Left ventricle myocardium inferior (tissue), 1 donor: ENCODE results near the gene PDE6G. TPM values are rescaled to one million over a fixed set of nuclear protein-coding genes. Genes with fewer than 3 reads are reported as not detected.

ENCODE experiments used
- DNase-seq: peaks from one replicate; pipeline ENCODE4 v3.0.0-alpha.2; 2020
- H3K27ac ChIP-seq: fragments of 200-600 bp; replicated peaks from 2 replicates; pipeline ENCODE4 v1.8.0; 2021
- H3K27me3 ChIP-seq: fragments of 200-600 bp; 2 replicates; pipeline ENCODE4 v1.8.0; 2021; ENCODE audit warnings: low read depth
- H3K36me3 ChIP-seq: fragments of 200-600 bp; 2 replicates; pipeline ENCODE4 v1.8.0; 2021
- H3K4me1 ChIP-seq: fragments of 200-600 bp; 2 replicates; pipeline ENCODE4 v1.8.0; 2021
- H3K4me3 ChIP-seq: fragments of 200-600 bp; 2 replicates; pipeline ENCODE4 v1.8.0; 2021; ENCODE audit warnings: mild to moderate bottlenecking, moderate library complexity
- H3K9me3 ChIP-seq: fragments of 200-600 bp; replicated peaks from 2 replicates; pipeline ENCODE4 v1.8.0; 2021
- intact Hi-C: fragments of 100-400 bp; cut with micrococcal nuclease; formaldehyde crosslinking; loops from one replicate; pipeline ENCODE4 v1.11.0; 2022
- total RNA-seq: library from RNA; stranded (reverse); fragmentation: NEBNext Ultra II Directional; extraction: Animal tissue kit (Norgen Biotek cat#: 25700); gene quantifications from one replicate; pipeline ENCODE4 v1.2.1, GENCODE V29; 2021
- TF ChIP-seq, protein P1 (sequence below): fragments of 200-600 bp; IDR thresholded peaks from 2 replicates; pipeline ENCODE4 v1.8.0; 2021; ENCODE audit warnings: antibody characterized with exemption, mild to moderate bottlenecking, borderline replicate concordance
- donor health status: DM: no; HTN: yes; CAD: no; lungs with severe emphysema.

Gene PDE6G
- total RNA-seq, 1 donor from 2014 or later: not detected

DNA sequence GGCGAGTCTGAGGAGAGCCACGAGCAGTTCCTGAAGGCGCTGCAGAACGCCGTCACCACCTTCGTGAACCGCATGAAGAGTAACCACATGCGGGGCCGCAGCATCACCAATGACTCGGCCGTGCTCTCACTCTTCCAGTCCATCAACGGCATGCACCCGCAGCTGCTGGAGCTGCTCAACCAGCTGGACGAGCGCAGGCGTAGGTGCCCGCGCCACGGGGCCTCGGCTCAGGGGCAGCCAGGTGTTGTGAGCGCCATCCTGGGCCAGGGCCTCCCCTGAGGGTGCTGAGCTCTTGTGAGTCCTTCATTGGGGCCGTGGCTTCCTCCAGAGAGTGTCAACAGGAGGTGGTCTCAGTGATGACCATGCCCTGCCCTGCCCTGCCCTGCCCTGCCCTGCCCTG is 39.5 kb upstream of the PDE6G start:
- Histone ChIP-seq H3K27me3 (no peaks in the 10 kb centered on the region), H3K9me3 (no peaks in the 10 kb centered on the region), H3K27ac (no peak overlapping the region), H3K4me3 (no peak overlapping the region), H3K4me1 (peaks cover 25% of the 10 kb centered on the region), H3K36me3 (peaks cover 90% of the 10 kb centered on the region)
- TF ChIP-seq, protein P1, sequence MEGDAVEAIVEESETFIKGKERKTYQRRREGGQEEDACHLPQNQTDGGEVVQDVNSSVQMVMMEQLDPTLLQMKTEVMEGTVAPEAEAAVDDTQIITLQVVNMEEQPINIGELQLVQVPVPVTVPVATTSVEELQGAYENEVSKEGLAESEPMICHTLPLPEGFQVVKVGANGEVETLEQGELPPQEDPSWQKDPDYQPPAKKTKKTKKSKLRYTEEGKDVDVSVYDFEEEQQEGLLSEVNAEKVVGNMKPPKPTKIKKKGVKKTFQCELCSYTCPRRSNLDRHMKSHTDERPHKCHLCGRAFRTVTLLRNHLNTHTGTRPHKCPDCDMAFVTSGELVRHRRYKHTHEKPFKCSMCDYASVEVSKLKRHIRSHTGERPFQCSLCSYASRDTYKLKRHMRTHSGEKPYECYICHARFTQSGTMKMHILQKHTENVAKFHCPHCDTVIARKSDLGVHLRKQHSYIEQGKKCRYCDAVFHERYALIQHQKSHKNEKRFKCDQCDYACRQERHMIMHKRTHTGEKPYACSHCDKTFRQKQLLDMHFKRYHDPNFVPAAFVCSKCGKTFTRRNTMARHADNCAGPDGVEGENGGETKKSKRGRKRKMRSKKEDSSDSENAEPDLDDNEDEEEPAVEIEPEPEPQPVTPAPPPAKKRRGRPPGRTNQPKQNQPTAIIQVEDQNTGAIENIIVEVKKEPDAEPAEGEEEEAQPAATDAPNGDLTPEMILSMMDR: no peak
- no peak for DNase-seq
- intact Hi-C loops: no loop called here

DNA sequence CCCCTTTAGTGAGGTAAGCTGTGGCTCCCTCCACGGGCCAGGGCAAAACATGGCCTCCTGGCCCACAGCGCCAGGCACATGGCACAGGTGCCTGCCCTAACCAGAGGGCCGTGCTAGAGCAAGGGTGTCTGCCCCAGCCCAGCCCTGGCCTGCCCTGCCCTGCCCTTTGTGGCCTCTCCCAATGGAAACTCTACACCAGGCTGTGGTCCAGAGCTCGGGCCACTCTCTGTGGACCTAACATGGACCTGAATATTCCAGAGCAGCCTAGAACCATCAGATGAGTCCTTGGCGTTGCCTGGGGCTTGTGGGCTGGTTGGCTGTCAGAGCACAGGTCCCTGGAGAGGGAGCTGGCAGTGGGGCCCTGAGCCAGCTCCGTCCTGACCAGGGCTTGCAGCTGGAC is 38.9 kb upstream of the PDE6G start:
- Histone ChIP-seq H3K4me3 (no peak overlapping the region), H3K9me3 (no peaks in the 10 kb centered on the region), H3K27me3 (no peaks in the 10 kb centered on the region), H3K27ac (no peak overlapping the region), H3K36me3 (peaks cover 93% of the 10 kb centered on the region), H3K4me1 (peaks cover 21% of the 10 kb centered on the region)
- intact Hi-C loops: no loop called here
- DNase-seq: no peak
- TF ChIP-seq, protein P1: no peak

DNA sequence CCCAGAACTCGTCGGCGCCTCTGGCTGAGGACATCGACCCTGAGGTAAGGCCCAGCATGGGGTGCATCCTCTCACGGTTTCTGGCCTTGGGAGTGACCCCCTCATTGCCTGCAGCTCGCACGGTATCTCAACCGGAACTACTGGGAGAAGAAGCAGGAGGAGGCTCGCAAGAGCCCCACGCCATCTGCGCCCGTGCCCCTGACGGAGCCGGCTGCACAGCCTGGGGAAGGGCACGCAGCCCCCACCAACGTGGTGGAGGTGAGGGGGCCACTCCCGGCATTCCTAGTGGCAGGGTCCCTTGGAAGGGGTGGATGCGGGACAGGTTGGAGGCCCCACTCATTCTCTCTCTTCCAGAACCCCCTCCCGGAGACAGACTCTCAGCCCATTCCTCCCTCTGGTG is 38.5 kb upstream of the PDE6G start:
- intact Hi-C loops: no loop called here
- H3K36me3 ChIP-seq: peaks cover 97% of the 10 kb centered on the region
- no peaks in the 10 kb centered on the region for H3K9me3 ChIP-seq
- DNase-seq: no peak
- H3K27me3 ChIP-seq: no peaks in the 10 kb centered on the region
- H3K4me3 ChIP-seq: no peak overlapping the region
- TF ChIP-seq, protein P1: no peak
- H3K27ac ChIP-seq: no peak overlapping the region
- H3K4me1 ChIP-seq: peaks cover 21% of the 10 kb centered on the region

DNA sequence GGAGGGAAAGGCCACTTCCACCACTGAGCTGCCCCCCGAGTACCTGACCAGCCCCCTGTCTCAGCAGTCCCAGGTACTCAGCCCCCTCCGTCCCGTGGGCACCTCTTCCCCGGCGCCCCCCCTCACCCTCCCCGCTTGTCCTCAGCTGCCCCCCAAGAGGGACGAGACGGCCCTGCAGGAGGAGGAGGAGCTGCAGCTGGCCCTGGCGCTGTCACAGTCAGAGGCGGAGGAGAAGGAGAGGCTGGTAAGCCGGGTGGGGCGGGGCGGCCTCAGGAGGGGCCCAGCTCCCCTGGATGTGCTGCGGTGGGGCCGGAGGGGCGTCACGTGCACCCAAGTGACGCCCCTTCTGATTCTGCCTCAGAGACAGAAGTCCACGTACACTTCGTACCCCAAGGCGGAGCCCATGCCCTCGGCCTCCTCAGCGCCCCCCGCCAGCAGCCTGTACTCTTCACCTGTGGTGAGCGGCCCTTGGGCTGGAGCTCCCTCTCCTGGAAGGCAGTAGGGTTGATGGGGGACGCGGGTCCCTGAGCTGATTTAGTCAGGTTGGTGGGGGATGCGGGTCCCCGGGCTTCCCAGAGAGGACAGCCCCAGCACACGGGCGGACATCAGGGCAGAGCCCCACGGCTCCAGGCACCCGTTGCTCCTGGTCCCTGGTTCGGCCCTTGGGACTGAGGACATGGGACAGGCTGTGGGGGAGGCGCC is 37.3 kb upstream of the PDE6G start:
- TF ChIP-seq, protein P1: no peak
- H3K36me3 ChIP-seq: peaks cover 98% of the 10 kb centered on the region
- no peaks in the 10 kb centered on the region for H3K27me3 ChIP-seq
- H3K4me3 ChIP-seq: no peak overlapping the region
- no peak for DNase-seq
- peaks cover 21% of the 10 kb centered on the region for H3K4me1 ChIP-seq
- H3K27ac ChIP-seq: no peak overlapping the region
- intact Hi-C loops: no loop called here
- no peaks in the 10 kb centered on the region for H3K9me3 ChIP-seq

DNA sequence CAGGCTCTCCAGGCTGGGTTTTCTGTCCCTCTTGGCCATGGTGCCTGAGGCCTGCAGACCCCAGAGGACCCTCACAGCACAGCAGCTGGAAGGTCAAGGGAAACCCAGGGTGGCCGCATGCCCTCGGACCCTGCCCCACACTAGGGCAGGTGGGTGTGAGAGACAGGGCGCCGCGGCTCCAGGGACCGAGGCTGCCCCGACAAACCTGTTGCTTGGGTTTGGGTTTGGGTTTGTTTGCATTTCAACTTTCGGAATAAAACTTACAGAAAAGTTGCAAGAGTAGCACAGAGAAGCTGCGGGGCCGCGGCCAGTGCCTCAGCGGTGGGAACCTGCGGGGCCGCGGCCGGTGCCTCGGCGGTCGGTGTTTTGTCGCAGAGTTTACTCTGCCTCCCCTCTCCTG is 35.3 kb upstream of the PDE6G start:
- TF ChIP-seq, protein P1: no peak
- Histone ChIP-seq H3K36me3 (peaks cover 100% of the 10 kb centered on the region), H3K4me1 (peaks cover 5% of the 10 kb centered on the region), H3K4me3 (no peak overlapping the region), H3K27ac (no peak overlapping the region), H3K9me3 (no peaks in the 10 kb centered on the region), H3K27me3 (no peaks in the 10 kb centered on the region)
- DNase-seq: no peak
- intact Hi-C loops: no loop called here
